NCI-H446 (cell line): Measurements from ENCODE around the gene GID8.

Experiments used
- DNase-seq, 2 experiments: peaks; one replicate each; lab custom pipeline; 2025; lab: John Stamatoyannopoulos, UW

Gene GID8

DNA sequence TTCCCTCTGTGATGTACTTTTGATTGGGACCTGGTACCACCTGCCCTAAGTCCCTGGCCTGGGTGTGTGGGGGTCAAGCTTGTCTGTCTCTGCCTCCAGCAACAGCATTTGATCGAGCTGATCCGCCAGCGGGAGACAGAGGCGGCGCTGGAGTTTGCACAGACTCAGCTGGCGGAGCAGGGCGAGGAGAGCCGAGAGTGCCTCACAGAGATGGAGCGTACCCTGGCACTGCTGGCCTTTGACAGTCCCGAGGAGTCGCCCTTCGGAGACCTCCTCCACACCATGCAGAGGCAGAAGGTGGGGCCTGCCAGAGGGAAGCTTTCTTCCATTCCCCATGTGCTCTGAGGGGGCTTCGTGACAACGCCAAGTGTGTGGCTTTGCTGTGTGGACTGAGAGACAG lies 5.4 kb downstream of the GID8 start:
- no peak for DNase-seq

DNA sequence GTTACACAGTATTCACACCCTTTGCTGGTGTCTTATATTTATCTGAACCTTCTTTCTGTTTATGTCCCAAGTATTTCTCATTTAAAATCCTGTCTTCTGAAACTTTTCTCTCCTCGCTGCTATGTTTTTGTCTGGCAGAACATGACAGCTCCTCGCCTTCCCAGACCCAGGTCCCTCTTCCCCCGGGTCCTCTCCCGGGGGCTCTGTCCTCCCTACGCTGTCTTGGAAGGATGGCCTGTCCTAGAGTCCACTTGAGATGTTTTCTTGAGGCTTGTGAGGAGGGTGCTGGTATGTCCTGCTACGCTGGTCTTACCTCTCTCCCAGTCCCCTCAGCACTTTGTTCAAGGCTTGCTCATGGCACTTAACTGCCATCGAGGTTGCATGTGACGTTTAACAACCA lies 6.2 kb downstream of the GID8 start:
- no peak for DNase-seq

DNA sequence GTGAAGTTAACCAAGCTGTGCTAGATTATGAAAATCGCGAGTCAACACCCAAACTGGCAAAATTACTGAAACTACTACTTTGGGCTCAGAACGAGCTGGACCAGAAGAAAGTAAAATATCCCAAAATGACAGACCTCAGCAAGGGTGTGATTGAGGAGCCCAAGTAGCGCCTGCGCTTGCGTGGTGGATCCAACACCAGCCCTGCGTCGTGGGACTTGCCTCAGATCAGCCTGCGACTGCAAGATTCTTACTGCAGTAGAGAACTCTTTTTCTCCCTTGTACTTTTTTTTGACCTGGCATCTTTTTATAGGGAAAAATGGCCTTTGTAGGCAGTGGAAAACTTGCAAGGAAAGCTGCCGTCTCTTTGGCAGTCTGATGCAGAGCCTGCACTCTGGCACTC lies 6.8 kb downstream of the GID8 start:
- DNase-seq: no peak

DNA sequence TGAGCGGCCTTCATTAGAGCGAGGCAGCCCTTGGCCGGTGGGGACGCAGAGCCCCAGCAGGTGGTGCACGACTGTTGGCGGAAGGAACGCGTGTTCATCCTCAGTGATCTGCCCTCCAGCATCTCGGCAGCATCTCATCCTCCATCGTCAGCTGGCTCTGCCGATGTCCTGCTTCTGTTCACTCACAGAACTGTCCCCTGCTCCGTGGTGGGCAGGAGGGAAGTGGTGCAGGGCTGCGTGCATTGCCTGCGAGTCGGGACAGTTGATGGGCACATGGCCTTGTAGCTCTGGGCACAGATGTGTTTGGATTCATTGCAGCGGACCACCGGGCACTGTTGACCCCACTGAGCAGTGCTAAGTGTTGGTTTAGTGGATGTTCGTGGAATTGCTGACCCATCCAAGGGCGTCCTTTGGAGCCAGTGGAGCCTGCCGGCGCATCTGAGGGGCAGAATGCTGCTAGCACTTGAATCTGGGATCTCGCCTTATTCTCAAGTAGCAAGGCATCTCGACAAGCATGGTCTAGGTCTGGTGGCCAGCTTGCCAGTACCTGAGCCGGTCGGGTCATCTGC lies 7.9 kb downstream of the GID8 start:
- no peak for DNase-seq

DNA sequence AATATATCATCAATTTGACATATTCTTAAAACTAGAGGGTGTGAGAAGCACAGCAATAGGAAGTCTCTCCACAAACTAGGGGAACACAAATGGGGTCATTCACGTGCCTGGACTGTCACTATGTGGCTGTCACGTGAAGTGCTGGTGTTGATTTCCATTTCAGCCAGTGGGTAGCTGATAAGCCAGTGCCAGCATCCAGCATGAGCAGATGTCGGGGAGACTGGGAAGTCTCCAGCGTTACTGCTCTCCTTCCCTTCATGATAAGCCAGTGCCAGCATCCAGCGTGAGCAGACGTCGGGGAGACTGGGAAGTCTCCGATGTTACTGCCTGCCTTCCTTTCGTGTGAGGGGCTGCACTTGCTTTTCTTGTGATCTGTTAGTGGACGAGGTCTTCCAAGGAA lies 9.0 kb downstream of the GID8 start:
- DNase-seq: no peak

DNA sequence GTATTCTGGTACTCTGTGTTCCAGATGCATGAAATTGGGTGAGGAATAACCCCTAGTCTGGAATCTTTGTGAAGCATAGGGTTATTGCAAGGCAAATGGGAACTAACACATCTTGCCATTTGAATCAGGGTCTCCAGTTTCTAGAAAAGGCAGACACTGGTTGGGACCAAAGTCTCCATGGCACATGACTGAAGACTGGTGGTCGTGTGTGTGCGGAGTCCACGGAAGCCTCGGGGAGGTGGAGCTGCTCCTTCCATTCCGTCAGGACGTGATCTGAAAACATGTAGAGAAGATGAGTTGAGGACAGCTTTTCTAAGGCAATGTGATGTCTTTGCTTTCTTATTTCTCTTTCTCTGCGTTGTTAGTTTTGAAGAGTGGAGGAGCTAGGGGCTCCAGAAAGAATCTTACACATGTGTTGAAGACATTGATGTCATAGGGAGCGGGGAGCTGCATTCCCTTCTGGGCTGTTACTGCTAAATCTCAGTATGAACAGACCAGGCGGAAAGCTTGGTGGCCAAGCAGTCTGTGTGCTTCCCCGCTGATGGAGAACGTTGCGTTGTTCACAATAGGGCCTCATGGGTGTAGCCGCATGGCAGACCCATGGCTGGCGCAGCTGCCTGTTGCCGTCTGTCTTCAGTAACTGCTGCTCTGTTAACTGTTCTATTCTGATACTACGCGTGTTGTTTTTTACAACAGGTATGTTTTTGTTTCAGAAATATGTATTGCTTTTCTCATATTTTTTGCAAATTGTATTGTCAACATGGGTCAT lies 9.8 kb downstream of the GID8 start:
- no peak for DNase-seq

DNA sequence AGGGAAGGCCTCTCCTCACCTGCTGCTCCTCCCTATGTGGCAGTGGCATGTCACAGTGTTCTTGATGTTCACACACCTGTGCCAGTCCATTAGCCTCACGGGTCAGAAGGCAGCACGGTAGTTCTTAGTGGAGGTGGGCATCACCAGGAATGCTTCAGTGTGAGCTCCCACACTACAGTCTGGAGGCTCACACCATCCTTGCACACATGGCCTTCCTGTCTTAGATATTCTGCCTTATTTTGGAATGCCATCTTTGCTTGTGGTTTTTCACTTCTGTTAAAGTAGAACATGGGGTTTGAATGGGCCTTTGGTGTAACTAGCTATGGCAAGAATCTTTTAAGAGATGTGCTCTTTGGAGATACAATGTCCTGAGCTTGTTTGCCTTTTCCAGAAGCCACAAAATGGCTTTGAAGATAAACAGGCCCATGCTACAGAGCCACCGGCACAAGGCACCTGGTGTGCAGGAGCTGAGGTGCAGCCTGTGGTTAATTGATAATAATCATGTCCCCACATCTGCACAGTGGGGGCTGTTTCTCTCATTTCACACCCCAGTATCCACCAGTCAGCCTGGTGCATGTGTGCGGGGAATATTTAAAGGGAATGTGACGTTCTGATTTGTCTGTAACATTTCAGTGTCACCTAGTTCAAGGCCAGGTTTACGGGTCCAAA lies 11.3 kb downstream of the GID8 start:
- DNase-seq: no peak

DNA sequence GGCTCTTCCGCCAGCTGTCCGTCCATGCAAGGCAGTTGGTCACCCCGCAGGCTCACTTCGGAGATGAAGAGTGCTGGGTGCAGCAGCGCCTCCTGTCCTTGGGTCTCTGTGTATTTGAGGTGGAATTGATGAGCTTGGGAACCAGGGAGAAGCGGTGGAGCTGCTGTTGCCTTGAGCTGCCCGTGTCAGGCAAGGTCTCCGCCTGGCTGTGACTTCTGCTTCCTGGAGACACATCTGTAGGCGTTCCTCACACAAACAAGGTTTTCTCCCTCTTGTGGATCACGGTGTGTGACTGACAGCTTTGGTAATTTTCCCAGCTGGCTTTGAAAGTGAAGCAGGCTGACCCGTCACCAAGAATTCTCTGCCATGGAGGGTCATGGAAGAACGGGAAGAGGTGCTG lies 12.0 kb downstream of the GID8 start:
- no peak for DNase-seq

DNA sequence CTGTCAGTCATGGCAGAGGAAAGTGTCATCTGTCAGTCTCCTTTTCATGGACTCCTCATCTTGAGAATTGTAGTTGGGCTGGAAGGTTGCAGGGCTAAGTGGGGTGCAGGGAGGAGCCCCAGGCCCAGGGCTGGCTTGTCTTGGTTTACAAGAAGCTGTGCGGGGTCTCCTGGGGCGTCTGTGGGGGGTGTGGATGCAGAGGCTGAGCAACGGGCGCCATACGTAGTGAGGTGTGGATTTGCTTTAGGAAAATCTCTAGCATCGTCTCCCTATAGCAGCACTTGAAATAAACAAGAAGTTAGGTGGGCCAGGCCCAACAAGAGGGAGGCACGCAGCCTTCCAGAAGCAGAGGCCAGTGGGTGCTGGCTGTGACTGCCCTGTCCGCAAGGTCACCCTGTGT lies 12.8 kb downstream of the GID8 start:
- DNase-seq: no peak

DNA sequence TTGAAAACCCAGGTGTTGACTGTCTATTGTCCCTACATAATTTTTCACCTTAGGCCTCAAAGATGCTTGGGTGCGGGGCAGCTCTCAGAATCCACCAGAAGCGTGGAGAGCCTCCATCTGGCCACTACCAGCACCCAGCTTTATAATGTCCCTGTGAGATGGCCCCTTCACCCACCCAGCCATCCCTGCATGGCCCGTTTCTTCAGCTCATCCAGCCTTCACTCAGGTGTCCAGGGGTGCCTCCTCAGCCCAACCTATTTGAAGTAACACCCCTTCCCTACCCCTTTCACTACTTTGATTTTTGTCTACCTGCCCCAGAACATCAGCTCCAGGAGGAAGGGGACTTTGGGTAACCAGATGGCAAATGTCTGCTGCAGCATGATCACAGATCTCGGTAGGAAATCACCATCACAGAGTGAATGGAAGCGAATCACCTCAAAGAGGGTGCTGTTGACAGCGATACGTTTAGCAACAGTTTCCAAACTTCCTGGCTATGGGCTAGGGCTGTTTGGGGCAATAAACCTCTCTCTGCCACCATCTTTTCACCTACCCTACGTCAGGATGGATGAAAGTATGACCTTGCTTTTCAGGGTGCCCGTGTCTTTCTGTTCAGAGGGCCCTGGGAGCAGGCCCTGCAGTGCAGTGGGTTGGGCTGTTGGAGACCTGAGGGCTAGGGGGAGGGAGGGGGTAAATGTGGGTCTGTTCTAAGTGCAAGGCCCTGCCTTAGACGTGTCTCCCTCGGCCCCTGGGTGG lies 13.4 kb downstream of the GID8 start:
- no peak for DNase-seq

DNA sequence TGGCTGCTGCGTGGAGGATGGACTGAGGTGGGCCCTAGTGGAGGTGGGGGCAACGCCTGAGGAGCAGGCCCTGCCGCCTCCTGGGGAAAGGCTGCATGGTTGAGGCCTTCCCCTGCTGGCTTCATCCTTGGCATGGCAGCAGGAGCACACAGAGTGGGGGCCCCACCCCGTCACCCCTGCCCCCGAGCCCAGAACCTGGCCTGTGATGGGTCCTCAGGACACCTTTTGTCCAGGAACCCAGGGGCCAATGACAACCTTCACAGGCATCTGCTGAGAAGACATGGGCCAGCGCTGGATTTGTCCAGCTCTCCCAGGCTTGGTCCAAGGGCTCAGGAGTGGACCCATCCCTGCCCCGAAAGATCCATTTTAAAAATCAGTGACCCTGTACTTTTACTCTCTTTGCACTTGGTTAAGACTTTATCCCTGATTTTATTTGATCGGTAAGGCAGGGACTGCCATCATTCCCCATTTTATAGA lies 14.0 kb downstream of the GID8 start:
- DNase-seq: no peak

DNA sequence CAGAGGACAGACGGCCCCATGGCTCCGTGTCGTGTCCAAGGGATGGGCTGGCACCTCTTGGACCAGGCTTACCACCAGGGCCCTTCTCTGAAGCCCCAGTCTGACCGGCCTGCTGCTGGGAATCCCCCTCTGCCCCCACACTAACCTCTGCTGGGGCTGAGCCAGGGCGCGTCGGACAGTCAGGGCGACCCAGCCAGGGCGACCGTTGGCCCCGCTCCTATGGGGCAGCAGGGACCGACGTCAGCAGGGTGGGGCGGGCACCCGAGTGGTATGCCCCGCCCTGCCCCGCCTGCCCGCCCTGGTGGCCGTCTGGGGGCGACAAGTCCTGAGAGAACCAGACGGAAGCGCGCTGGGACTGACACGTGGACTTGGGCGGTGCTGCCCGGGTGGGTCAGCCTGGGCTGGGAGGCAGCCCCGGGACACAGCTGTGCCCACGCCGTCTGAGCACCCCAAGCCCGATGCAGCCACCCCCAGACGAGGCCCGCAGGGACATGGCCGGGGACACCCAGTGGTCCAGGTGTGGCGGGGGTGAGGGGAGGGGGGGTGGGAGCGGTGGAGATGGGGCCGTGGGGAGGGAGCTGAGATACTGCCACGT lies 14.5 kb downstream of the GID8 start, which contains the start of gene SLC17A9:
Gene SLC17A9 (plus strand): TSS at position 337 of the 595 bp plus-strand sequence. CDS start 122 bp downstream, at position 459.
- no peak for DNase-seq

DNA sequence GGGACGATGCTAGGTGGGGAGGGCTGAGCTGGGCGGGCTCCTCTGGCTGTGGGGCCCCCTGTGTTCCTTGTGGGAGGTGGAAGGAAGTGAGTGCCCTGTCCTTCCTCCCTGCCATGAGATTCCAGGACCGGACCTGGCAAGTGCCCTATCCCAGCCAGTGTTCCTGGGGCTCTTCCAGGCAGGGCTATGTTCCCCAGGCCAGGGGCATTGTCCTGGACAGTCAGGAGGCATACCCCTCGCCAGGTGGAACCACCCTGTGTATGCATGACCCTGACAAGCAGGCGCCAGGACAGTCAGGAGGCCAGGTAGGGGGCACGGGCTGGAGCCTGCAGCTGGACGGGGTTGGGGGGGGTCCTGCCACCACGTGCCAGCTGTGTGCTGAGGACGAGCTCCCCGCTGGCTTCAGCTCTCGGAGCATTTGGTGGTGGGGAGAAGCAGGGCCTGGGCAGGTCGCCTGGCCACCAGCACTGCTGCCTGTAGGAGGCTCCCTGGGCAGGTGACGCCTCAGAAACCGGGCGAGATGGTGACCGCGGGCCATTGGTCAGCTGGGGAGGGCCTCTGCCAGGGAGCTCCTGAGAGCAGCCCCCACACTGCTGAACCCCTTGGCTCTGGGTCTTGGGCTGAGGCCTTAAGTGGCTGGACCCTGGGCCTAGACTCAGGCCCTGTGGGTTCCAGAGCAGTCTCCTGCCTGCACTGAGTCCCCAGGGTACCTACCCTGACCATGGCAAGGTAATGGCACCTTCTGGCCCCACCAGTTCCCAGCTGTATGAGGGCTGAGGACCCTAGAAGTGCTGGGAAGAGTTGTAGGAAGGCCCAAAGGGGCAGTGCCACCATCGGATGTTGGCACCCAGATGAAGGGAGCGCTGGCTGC lies 15.3 kb downstream of the GID8 start:
- DNase-seq: no peak

DNA sequence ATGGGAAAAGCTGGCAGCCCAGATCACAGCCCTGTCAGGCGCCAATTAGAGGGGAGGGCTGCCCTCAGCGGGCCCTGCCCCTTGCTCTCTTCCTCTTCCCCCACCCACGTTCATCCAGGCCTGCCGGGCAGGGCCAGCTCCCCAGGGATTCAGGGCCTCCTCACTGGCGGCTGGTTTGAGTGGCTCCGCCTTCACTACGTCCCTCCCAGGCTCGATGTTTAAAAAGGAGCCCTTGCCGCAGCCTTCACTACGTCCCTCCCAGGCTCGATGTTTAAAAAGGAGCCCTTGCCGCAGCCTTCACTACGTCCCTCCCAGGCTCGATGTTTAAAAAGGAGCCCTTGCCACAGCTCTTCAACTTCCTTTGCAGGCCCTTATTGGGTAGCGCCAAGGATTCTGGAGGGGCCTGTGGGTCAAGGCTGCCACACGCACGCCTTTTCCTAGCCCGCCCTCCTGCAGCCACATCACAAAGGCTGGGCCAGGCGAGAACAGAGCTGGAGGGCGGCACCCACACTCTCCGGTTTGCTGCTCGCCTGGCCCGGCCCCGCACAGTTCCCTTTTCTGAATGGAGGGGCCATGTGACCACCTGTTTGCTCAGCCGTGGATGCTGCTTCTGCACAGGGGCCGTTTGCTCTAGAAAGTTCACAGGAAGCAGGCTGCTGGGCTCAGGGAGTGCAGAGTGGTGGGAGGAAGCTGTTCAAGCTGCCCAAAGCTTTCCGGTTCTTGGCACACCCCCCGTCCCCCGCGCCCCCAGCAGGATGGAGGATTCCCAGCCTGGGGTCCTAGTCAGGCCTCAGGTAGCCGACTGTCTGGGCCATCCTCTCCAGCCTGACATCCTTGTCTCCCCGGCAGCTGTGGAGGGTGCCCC lies 16.1 kb downstream of the GID8 start:
- DNase-seq: no peak

DNA sequence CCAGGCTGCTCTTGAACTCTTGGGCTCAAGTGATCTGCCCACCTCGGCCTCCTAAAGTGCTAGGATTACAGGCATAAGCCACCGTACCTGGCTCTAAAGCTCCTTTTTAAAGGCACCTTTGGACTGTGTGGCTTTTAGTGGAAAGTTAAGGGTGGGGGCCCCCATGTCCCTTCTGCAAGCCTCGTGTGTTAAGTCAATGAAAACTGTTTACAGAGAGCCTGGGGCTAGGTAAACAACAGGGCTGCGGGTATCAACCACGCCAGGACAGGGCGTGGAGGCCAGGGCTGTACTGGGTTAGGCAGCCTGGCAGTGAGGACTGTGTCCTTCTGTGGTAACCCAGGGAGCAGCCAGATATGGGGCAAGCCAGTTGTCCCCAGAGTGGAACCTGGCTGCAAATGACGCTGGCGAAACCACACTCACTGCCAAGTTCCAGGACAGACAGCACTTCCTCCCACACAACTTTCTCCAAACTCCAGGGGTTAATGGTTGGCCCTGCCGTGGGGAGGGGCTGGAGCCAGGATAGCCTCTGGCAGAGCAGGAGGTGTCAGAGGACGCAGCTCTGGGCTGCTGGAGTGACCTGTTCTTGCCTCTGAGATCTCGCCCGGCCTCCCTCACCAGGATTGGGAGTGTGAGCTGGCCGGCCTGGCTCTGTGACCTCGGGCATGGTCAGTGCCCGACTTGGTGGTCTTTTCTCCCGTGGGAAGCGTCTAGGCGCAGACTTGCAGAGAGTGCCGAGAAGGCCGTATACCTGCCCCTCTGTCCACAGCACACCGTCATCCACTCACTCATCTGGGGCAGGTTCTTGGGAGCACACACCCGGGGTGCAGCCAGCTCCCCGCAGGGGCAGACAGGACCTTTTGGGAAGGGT lies 17.8 kb downstream of the GID8 start:
- no peak for DNase-seq

DNA sequence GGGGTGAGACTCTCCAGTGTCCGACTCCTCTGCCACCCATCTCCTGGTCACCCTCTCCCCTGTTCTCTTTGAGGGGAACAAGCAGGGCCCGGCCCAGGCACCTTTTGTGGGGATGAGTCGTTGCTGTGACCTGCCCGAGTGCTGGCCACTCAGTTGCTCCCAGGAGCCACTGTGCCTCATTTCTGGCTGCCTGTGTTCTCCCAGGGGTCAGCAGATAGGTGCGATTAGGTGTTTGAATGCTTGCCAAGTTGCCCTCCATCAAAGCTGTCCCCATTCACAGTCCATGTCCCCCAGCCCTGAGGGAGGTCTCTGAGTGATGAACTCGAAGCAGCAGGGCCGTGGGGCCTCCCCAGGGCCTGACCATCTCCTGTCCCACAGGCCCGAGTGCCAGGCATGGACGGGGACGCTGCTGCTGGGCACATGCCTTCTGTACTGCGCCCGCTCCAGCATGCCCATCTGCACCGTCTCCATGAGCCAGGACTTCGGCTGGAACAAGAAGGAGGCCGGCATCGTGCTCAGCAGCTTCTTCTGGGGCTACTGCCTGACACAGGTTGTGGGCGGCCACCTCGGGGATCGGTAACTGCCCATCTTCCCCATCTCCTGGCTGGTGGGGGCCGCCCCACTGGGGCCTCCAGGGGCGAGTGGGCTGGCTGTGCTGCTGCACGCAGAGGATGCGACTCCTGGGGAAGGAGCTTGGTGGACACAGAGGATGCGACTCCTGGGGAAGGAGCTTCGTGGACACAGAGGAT lies 18.6 kb downstream of the GID8 start:
- no peak for DNase-seq

DNA sequence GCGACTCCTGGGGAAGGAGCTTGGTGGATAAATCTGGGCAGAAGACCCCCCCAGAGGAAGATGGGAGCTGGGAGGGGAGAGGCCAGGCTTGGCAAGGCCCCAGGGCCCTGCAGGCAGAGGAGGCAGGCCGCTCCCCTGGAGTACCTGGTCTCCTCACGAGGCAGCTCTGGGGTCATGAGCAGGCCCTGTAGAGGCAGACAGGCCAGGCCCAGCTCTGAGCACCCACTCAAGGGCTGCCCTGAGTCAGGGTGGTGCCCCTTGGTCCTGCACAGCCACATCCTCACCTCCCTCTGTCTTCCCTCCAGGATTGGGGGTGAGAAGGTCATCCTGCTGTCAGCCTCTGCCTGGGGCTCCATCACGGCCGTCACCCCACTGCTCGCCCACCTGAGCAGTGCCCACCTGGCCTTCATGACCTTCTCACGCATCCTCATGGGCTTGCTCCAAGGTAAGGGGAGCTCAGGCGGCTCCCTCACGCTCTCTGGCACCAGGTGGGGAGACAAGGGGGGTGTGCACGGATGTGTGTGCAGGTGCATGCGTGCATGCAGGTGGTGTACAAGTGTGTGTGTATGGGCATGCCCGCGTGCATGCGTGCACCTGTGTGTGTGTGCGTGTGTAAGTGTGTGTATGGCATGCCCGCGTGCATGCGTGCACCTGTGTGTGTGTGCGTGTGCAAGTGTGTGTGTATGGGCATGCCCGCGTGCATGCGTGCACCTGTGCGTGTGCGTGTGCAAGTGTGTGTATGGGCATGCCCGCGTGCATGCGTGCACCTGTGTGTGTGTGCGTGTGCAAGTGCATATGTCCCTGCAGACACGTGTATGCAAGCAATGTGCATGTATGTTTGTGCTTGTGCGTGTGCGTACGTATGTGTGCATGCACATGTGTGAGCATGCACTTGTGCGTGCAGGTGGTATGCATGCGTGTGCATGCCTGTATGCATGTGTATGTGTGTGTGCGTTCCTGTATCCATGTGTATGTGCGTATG lies 19.5 kb downstream of the GID8 start:
- DNase-seq: no peak
